Esophagus (tissue), 2 donors: Measurements from ENCODE around the gene TRIP4. TPM values are rescaled to one million over a fixed set of nuclear protein-coding genes. Genes with fewer than 3 reads are reported as not detected.
"Not testable (repeated sequence)": the region's sequence is repeated elsewhere in the genome, so short reads cannot be mapped to it uniquely, and the experiment has no call there.

Experiments used
- H3K27ac ChIP-seq, 2 donors: one replicate each; pipeline ENCODE4 v1.5.1; 2013; ENCODE audit warnings: low read depth in 2 of 2, mild to moderate bottlenecking in 2 of 2, inconsistent platforms in 1 of 2, low read length in 1 of 2, moderate library complexity in 1 of 2
- H3K27me3 ChIP-seq, 2 donors: one replicate each; pipeline ENCODE4 v1.6.1; 2013; ENCODE audit warnings: low read length in 2 of 2, control low read depth in 1 of 2, mild to moderate bottlenecking in 1 of 2; ENCODE audit not compliant: insufficient read depth in 2 of 2, control insufficient read depth in 1 of 2
- H3K36me3 ChIP-seq, 2 donors: one replicate each; pipeline ENCODE4 v1.6.1; 2013; ENCODE audit warnings: low read length in 1 of 2; ENCODE audit not compliant: control insufficient read depth in 2 of 2, insufficient read depth in 2 of 2
- H3K4me1 ChIP-seq, 2 donors: one replicate each; pipeline ENCODE4 v1.6.1; 2013; ENCODE audit warnings: low read length in 1 of 2; ENCODE audit not compliant: control insufficient read depth in 2 of 2, insufficient read depth in 2 of 2
- H3K4me3 ChIP-seq, 2 donors: one replicate each; pipeline ENCODE4 v1.5.1; 2013; ENCODE audit warnings: low read length in 2 of 2, mild to moderate bottlenecking in 2 of 2, low read depth in 1 of 2, moderate library complexity in 1 of 2
- H3K9me3 ChIP-seq, 2 donors: one replicate each; pipeline ENCODE4 v1.6.1; 2013; ENCODE audit warnings: mild to moderate bottlenecking in 2 of 2, low read depth in 1 of 2, low read length in 1 of 2, moderate library complexity in 1 of 2; ENCODE audit not compliant: control insufficient read depth in 2 of 2, insufficient read depth in 1 of 2
- WGBS, 2 donors: extraction: QIAGEN DNeasy Blood & Tissue Kit; methylation state at CpG; one replicate each; pipeline ENCODE4 v1.1.7; 2013; 5-methylcytosine and 5-hydroxymethylcytosine counted together
- polyA plus RNA-seq, 2 donors: library from polyadenylated mRNA; stranded (reverse); fragments of 200-250 nt; gene quantifications; one replicate each; pipeline ENCODE4 v1.2.3, GENCODE V29; 2013
- donor health status: healthy with polysubstance abuse.
- donor health status: Bipolar disorder and iron deficiency.

The TRIP4 gene
- polyA plus RNA-seq, 2 donors, result 14.7 to 19.2 TPM

DNA sequence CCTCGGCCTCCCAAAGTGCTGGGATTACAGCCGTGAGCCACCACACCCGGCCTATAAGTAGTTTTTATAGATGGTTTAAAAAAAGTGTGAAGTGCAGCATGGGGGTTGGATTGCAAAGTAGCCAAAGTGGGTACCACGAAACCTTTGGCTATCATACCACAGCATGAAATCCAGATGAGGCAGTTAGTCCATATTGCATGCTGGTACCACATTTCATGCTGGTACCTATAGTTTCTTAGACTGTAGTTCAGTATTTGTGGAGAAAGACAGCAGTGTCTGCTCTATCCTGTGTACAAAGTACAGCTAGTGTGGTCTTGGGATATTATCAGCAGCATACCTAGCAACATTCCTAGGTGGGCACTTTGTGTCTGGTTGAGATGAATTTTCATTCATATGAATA, 84.5 kb downstream of the TRIP4 start:
- WGBS, 2 donors, result 92 to 98% methylated on average over 4 of the region's 4 CpGs
- Histone ChIP-seq H3K4me1 (peaks cover 0 to 3% of the 10 kb centered on the region in 2 donors), H3K36me3 (peaks cover 0 to 2% of the 10 kb centered on the region in 2 donors)

DNA sequence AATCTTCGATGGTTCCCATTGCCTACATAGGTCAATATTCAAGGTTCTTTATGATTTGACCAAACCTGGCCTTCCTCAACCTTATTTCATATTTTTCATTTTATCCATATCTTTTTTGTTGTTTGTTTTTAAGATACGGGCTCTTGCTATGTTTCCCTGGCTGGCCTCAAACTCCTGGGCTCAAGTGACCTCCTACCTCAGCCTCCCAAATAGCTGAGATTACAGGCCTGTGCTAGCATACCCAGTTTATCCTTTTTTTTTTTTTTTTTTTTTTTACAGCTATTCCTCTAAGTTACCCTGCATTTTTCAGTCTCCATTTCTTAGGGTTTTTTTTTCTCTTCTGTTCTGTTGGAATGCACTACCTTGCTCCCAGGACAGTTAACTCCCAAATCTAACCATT, 87.2 kb downstream of the TRIP4 start:
- no peaks in the 10 kb centered on the region for H3K27me3 ChIP-seq
- H3K36me3 ChIP-seq, result peaks cover 0 to 2% of the 10 kb centered on the region in 2 donors
- no peak overlapping the region for H3K4me3 ChIP-seq
- no peak overlapping the region for H3K27ac ChIP-seq
- H3K4me1 ChIP-seq, result no peaks in the 10 kb centered on the region
- 93 to 95% methylated on average over 2 of the region's 2 CpGs for WGBS, 2 donors
- H3K9me3 ChIP-seq, result no peaks in the 10 kb centered on the region

More for the DNA sequence above, 84.5 kb downstream of the TRIP4 start:
- Histone ChIP-seq H3K27me3 (no peaks in the 10 kb centered on the region), H3K27ac (no peak overlapping the region), H3K4me3 (no peak overlapping the region), H3K9me3 (no peaks in the 10 kb centered on the region)

DNA sequence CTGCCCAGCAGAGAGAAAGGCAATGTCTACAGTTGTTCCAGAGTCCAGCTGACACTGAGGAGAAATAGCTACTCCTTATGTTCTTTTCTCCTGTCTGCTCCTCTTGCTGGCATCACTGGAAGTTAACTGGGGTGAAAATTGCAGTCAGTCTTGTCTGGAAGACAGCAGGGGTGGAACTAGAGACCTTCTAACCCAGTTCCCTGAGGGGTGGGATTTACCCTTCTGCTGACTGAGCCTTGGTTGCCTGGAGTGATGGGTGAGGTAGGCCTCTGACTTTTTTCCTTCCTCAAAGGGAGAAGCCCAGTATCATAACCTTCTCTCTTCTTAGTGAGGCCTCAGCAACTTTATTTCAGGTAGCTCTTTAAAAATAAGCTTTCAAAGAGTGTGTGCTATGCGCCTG, 88.9 kb downstream of the TRIP4 start:
- Histone ChIP-seq H3K27me3 (no peaks in the 10 kb centered on the region), H3K36me3 (no peaks in the 10 kb centered on the region), H3K9me3 (no peaks in the 10 kb centered on the region), H3K27ac (no peak overlapping the region), H3K4me1 (no peaks in the 10 kb centered on the region), H3K4me3 (no peak overlapping the region)
- 75 to 90% methylated on average over 1 of the region's 1 CpG for WGBS, 2 donors

DNA sequence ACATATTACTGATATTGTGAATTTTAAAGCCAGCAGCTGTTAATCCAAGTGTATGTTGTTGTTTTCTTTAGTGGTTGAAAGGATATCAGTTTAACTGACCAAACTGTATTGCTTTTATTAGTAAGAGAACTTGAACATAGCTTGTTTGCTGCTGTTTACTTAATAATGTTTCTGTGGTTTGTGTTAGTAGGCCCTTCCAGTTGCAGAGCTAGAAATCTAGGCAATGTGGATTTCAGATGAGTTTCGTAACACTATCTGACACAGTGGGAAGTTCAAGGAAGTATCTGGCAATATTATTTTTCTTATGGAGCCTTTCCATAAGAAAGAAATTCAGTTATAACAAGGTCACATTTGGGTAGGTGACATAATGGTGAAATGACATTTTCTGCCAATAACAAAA, 91.2 kb downstream of the TRIP4 start:
- Histone ChIP-seq H3K36me3 (no peaks in the 10 kb centered on the region), H3K4me1 (no peaks in the 10 kb centered on the region), H3K9me3 (no peaks in the 10 kb centered on the region), H3K4me3 (no peak overlapping the region), H3K27me3 (no peaks in the 10 kb centered on the region), H3K27ac (no peak overlapping the region)
- 20 to 36% methylated on average over 1 of the region's 1 CpG for WGBS, 2 donors

DNA sequence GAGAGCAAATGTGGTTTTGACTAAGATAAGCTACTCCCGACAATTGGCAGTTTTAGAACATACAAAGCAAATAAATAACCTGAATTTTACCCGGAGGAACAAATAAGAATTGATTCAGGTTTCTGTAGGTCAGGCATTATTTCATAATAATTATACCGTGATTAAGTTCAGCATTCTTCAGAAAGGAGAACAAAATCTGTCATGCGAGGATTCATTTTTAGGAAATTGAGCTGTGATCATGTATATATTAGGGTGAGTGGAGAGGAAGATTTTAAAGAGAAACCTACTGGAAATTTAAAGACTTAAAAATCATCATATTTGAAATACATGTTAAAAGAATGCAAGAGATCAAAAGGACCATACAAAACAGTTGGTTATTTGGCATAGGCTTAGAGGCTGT, 93.3 kb downstream of the TRIP4 start:
- Histone ChIP-seq H3K36me3 (no peaks in the 10 kb centered on the region), H3K27me3 (no peaks in the 10 kb centered on the region), H3K4me1 (no peaks in the 10 kb centered on the region), H3K27ac (no peak overlapping the region), H3K9me3 (no peaks in the 10 kb centered on the region), H3K4me3 (no peak overlapping the region)
- 54 to 69% methylated on average over 4 of the region's 4 CpGs for WGBS, 2 donors

DNA sequence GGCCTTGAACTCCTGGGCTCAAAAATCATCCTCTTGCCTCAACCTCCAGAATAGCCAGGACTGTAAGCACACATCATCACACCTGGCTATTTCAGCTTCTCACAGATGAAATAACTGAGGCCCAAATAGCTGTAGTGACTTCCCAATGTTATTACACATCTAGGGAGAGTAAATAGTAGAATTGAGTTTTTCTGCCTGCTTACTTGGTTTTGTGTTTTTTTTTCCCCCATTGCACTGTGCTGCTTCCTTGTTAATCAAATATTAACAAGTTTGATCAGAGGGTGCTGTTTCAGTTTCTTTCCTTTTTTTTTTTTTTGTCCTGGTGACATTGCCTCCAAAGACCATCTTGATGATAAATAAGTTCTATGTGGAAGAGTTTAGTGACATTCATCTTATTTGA, 96.1 kb downstream of the TRIP4 start:
- Histone ChIP-seq H3K9me3 (no peaks in the 10 kb centered on the region), H3K27ac (no peak overlapping the region), H3K27me3 (no peaks in the 10 kb centered on the region), H3K4me1 (no peaks in the 10 kb centered on the region), H3K36me3 (no peaks in the 10 kb centered on the region), H3K4me3 (no peak overlapping the region)

DNA sequence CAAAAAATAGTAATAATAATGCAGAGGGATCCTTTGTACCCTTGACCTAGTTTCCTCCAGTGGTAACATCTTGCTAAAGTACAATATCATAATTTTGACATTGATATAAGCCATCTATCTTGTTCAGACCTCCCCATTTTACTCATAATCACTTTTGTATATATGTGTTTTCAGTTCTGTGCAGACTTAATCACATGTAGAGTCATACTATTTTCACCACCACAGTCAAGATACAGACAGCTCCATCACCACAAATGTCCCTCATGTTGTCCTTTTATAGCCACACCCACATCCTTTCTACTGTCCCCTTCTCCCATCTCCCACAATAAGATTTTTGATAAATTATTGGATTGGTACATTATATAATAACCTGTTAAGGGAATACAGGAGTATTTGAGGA, 98.2 kb downstream of the TRIP4 start:
- Histone ChIP-seq H3K27me3 (no peaks in the 10 kb centered on the region), H3K4me1 (no peaks in the 10 kb centered on the region), H3K9me3 (no peaks in the 10 kb centered on the region), H3K4me3 (no peak overlapping the region), H3K27ac (no peak overlapping the region), H3K36me3 (no peaks in the 10 kb centered on the region)

DNA sequence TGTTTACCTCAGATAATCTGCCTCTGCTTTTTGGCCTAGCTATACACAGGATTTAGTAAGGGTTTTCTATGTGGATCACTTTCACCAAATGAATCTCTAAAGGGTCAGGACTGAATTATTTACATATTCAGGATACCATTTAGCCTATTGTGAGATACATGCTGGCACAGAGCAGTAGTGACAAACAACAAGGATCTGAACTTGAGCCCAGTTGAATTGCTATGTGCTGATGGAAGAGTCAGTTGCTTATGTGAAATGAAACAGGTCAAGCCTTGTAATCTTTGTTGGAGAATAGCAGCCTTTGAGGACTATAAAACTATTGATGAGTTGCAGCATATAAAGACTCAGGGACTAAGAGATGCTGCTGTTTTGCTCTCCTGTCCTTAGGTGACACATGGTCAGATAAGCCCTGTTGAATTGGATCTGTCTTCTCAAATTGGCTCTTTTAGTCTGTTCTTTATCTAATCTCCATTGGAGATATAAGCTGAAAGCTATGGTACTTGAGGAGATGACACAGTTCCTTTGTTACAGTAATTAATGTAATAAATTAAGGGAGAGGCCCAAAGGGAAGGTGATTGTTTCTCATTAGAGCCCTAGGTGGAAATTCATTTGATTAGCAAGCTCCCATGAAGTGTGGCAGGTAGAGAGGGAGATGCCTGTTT, 103.1 kb downstream of the TRIP4 start:
- no peaks in the 10 kb centered on the region for H3K36me3 ChIP-seq
- H3K27me3 ChIP-seq, result no peaks in the 10 kb centered on the region
- H3K4me1 ChIP-seq, result no peaks in the 10 kb centered on the region
- H3K27ac ChIP-seq, result no peak overlapping the region
- no peaks in the 10 kb centered on the region for H3K9me3 ChIP-seq
- no peak overlapping the region for H3K4me3 ChIP-seq

DNA sequence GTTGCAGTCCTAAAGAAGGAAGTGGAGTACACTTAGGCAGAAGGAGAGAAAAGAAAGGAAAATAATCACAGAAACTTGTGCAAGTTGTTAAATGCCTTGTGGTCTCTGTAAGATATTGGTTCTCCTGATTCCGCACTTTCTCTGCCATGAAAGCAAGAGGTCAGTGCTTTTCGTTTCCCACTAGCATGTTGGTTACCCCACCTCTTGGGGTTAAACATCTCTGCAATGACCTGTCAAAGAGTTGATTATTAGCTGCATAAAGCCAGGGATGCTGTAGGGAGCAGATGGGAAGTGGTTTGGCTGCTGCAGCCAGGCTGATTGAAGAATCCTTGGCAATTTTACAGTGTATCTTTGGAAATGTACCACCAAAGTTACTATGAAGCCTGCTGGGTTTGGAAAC, 106.0 kb downstream of the TRIP4 start:
- Histone ChIP-seq H3K27me3 (no peaks in the 10 kb centered on the region), H3K9me3 (no peaks in the 10 kb centered on the region), H3K4me1 (no peaks in the 10 kb centered on the region), H3K4me3 (no peak overlapping the region), H3K36me3 (no peaks in the 10 kb centered on the region), H3K27ac (no peak overlapping the region)
- WGBS, 2 donors, result 86 to 89% methylated on average over 2 of the region's 2 CpGs

DNA sequence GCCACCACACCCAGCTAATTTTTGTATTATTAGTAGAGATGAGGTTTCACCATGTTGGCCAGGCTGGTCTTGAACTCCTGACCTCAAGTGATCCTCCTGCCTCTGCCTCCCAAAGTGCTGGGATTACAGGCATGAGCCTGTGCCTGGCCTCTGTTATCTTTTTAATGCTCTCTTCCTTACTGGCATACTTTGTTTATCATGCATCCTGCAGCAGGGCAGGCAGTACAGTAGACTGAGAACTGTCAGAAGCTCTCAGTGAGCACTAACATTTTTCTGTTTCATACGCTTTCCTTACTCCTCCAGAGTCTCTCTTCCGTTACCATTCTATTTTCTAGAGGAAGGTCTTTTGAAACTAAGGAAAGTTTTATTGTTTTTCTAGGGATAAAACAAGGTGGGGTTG, 108.3 kb downstream of the TRIP4 start:
- H3K27me3 ChIP-seq, H3K36me3 ChIP-seq, H3K9me3 ChIP-seq, H3K4me1 ChIP-seq, H3K4me3 ChIP-seq, H3K27ac ChIP-seq: not testable (repeated sequence)
- WGBS, 2 donors, result 91 to 94% methylated on average over 2 of the region's 2 CpGs
